GM12891 (cell line): Measurements from ENCODE around the gene TCF12.

Experiments used
- DNase-seq: peaks from one replicate; pipeline ENCODE4 v3.0.0; 2011; ENCODE audit warnings: low spot score; ENCODE audit not compliant: insufficient read length
- FAIRE-seq: peaks from 2 replicates; lab custom pipeline; 2011; peaks lifted over from hg19 to GRCh38; lab: Jason Lieb, UNC
- PAX5 ChIP-seq: IDR thresholded peaks from 2 replicates; pipeline ENCODE4 v1.6.1; 2011; ENCODE audit warnings: low read length, moderate library complexity, mild to moderate bottlenecking; ENCODE audit not compliant: insufficient read depth, severe bottlenecking
- POLR2A ChIP-seq: IDR thresholded peaks from 2 replicates; pipeline ENCODE4 v1.6.1; 2011; ENCODE audit warnings: low read depth, low read length, control low read depth
- POLR2AphosphoS5 ChIP-seq: IDR thresholded peaks from 2 replicates; pipeline ENCODE4 v1.6.1; 2011; ENCODE audit warnings: low read depth, low read length, control low read depth
- POU2F2 ChIP-seq: IDR thresholded peaks from 2 replicates; pipeline ENCODE4 v1.6.1; 2011; ENCODE audit warnings: low read depth, mild to moderate bottlenecking, control low read depth, low read length, moderate library complexity
- SPI1 ChIP-seq: IDR thresholded peaks from 2 replicates; pipeline ENCODE4 v1.6.1; 2011; ENCODE audit warnings: low read depth, low read length, control low read depth
- TAF1 ChIP-seq: IDR thresholded peaks from 2 replicates; pipeline ENCODE4 v1.6.1; 2011; ENCODE audit warnings: low read depth, low read length, control low read depth

TCF12 gene

DNA sequence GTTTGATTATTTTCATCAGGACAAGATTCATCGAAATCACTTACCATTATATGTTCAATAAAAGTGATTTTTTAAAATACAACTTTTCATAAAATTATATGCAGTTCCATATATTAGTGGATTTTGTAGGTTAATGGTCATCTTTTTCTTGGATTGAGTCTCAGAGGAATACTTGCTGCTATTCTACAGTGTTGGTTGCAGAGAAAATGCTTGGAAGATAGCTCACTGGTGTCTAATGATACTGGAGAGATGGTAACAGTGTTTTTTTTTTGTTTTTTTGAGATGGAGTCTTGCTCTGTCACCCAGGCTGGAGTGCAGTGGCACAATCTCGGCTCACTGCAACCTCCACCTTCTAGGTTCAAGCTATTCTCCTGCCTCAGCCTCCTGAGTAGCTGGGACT lies 143.3 kb downstream of the TCF12 start:
- TF ChIP-seq POLR2A: no peak
- no peak for FAIRE-seq
- no peak for DNase-seq

DNA sequence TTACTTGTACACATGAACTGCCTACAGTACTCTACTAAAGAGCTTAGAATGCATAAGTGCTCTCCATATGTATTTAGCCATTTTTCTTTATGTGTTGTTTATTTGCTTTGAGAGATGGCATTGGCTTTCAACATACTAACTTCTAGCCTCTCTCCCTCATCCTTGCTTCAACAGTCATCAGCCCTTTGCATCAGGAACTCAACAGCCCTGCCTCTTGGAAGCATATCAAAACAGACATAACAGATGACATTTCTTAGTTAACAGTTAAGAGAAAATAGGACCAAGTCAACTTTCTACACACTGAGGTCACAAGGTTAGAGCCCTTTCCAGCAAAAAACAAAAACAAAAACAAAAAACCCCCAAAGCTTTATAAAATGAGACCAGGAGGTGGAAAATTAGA lies 145.6 kb downstream of the TCF12 start:
- DNase-seq (no peak), FAIRE-seq (no peak)
- TF ChIP-seq SPI1 (no peak), POU2F2 (no peak), POLR2A (no peak), PAX5 (no peak), TAF1 (no peak), POLR2AphosphoS5 (no peak)

DNA sequence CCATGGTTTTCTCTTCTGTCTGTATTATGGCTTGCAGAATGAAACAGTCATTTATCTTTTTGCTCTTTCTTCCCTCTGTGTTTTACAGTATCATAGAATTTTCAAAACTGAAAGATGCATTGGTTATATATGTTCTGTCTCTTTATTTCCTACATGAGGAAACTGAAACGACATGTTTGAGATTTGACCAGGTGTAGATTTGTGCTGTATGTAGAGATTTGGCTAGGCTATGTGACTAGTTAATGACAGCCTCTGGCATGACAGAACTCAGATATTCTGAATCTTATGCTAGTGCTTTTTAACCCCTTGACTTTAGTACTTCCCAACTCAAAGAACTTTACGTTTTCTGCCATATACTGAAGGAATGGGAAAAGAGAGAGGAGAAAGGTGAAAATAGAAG lies 151.0 kb downstream of the TCF12 start:
- TF ChIP-seq POLR2AphosphoS5 (no peak), SPI1 (no peak), POU2F2 (no peak)
- DNase-seq: no peak
- FAIRE-seq: peak; percentile 47

- DNase-seq (no peak), FAIRE-seq (peak; percentile 80)
- TF ChIP-seq POLR2A (no peak), TAF1 (no peak), PAX5 (no peak), POLR2AphosphoS5 (no peak), SPI1 (no peak), POU2F2 (no peak)
These were observed 152.2 kb downstream of the TCF12 start for GRCh38 chr15:57070674-57071073.

- TF ChIP-seq SPI1 (no peak), POLR2AphosphoS5 (no peak), TAF1 (no peak), PAX5 (no peak), POLR2A (no peak), POU2F2 (no peak)
- DNase-seq (no peak), FAIRE-seq (peak; percentile 28)
These were observed 161.0 kb downstream of the TCF12 start for GRCh38 chr15:57079446-57079845.

DNA sequence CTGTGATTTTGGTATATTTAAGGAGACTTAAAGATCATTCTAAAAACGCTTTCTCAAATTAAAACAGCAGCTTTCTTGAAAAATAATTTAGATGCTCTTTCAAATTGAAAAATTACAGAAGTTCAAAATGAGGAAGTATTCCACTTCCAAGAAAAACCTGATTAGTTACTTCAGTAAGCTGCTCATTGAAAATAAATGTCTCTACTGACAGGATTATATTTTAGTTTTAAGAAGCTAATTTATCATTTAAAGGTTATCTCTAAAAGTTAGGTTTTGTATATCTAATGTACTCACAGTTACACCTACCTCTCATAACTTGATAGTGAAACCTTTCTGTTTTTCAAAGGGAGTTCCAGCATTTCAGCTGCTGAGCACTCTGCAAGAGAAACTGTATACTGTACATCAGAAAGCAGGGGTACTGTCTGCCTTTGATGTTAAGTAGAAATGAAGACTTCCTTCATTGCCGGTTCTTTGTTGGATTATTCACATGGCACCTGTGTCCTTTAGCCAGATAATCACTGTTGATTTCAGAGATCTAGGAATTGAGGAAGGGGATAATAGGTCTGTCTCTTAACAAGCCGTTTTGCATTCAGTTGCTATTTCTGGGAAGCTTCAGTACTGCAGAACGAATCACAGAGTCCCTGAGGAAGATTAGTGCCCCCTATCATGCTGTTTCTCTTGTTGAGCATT lies 161.6 kb downstream of the TCF12 start:
- DNase-seq (no peak), FAIRE-seq (no peak)
- TF ChIP-seq PAX5 (no peak), SPI1 (peak; percentile 31), TAF1 (no peak)

DNA sequence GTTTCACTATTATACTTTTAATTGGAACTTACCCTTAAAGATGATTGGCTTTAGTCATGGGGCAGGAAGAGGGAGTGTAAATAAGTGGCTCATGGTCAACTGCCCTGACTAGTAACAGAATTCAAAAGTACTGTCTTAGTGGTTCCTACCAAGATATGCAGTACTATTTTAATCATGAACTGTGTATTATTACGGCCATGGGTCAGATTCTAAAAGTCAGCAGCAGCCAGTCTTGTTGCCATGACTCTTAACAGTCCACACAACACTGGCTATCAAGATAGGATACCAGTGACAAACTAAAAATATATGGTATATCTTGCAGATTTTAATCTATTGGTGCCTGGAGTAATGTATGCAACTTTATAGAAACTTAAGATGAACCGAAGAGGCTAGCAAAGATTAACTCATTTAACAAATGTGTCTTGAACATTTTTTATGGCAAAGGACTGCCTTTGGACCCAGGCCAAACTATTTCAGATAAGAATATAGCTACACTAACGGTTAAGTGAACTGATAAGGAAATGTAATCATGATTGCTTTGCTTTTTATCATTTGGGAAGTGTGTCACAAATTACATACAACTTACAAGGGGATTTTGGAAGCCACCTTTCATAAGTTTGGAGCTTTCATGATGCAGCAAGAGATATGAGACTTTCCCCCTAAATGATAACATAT lies 163.7 kb downstream of the TCF12 start:
- no peak for TF ChIP-seq POU2F2
- no peak for TF ChIP-seq TAF1
- TF ChIP-seq POLR2AphosphoS5: no peak
- TF ChIP-seq POLR2A: no peak
- TF ChIP-seq PAX5: no peak
- no peak for TF ChIP-seq SPI1
- FAIRE-seq (no peak), DNase-seq (no peak)

DNA sequence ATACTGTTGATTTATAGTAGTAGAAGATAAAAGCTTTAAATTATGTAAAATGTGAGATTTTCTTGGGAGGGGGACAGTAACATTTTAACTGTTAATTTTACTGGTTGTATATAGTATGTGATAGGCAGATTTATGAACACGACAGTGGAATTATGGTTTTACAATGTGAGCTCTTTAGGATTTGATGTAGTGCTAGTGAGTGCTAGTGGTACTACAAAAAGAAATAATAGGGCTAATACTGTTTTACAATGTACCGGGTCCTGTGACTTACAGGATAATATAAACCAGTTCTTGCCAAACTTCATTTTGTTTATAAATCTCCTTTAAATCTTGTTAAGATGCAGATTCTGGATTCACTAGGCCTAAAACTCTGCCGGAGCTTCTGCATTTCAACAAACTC lies 165.7 kb downstream of the TCF12 start:
- FAIRE-seq (no peak), DNase-seq (no peak)
- no peak for TF ChIP-seq POU2F2
- TF ChIP-seq POLR2AphosphoS5: no peak
- TF ChIP-seq PAX5: no peak
- TF ChIP-seq SPI1: no peak
- no peak for TF ChIP-seq TAF1
- TF ChIP-seq POLR2A: no peak

- no peak for TF ChIP-seq TAF1
- TF ChIP-seq POLR2A: no peak
- no peak for TF ChIP-seq POLR2AphosphoS5
- no peak for TF ChIP-seq POU2F2
- no peak for TF ChIP-seq SPI1
- no peak for TF ChIP-seq PAX5
- no peak for DNase-seq
- FAIRE-seq: no peak
These were observed 166.8 kb downstream of the TCF12 start for GRCh38 chr15:57085267-57085666.

- no peak for TF ChIP-seq PAX5
- DNase-seq (no peak), FAIRE-seq (no peak)
These were observed 168.5 kb downstream of the TCF12 start for GRCh38 chr15:57086857-57087427.
